EL (cell line): ENCODE data around the gene PSMC6.
A peak's percentile ranks its signal among the peaks of the same experiment; 100 is the strongest.
"Not testable (repeated sequence)": the region's sequence is repeated elsewhere in the genome, so short reads cannot be mapped to it uniquely, and the experiment has no call there.

ENCODE experiments used
- DNase-seq: peaks from one replicate; pipeline ENCODE4 v3.0.0-alpha.2; 2016

PSMC6 gene

DNA sequence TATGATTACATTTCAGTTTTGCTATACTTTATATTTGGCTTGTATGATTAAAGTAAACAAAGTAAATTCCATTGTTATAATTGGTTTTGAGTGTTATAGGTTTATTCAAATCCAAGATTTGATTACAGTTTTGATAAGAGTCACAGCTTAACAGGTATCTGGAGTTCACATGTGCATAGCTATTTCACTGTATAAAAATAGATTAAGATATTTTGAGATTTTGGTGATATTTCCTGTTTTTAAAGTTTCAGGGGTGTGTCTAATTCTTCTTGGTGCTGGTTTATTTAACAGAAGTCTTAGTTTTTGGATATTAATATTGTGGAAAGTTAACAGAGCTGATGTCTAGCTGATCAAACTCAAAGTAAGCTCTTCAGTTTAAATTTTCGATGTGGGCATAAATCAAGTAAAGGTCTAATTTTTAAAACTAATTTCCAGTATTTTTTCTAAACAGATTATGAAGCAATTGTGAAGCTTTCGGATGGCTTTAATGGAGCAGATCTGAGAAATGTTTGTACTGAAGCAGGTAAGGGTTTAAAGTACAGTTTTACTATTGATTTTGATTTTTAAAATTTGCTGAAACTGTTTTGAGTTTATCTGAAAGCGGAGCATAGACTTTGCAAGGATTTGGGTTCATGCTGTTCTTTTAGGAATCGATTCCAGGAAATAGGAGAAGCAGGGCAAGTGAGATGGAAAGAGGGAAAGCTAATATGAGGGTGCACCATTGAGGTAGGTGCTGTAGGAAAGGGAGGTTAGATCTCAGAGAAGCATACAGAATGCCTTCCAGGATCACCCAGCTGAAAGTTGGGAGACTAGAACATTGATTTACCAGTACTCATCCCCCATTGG is 16.7 kb downstream of the PSMC6 start:
- DNase-seq = no peak

- DNase-seq = no peak
These were observed 17.3 kb downstream of the PSMC6 start for GRCh38 chr14:52724360-52724644.

GRCh38 chr14:52727509-52727908 is 20.5 kb downstream of the PSMC6 start:
- DNase-seq = not testable (repeated sequence)

- not testable (repeated sequence) for DNase-seq
These were observed 22.0 kb downstream of the PSMC6 start for GRCh38 chr14:52729035-52729434.

DNA sequence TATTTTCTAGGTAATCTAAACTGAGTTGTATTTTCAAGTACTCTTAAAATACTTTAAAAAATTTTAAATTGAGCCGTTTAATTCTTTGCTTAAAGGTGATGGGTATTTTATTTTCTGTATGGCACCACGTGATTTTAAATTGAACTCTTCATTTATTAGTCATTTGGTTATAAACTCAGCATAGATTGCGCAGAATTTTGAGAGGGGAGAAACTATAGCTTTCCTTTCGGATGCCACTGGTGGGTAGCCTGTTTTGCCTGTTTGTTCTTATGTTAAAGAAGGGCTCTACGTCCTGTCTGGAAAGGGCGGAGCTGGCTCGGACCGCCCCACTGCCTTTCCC is 22.6 kb downstream of the PSMC6 start:
- no peak for DNase-seq

DNA sequence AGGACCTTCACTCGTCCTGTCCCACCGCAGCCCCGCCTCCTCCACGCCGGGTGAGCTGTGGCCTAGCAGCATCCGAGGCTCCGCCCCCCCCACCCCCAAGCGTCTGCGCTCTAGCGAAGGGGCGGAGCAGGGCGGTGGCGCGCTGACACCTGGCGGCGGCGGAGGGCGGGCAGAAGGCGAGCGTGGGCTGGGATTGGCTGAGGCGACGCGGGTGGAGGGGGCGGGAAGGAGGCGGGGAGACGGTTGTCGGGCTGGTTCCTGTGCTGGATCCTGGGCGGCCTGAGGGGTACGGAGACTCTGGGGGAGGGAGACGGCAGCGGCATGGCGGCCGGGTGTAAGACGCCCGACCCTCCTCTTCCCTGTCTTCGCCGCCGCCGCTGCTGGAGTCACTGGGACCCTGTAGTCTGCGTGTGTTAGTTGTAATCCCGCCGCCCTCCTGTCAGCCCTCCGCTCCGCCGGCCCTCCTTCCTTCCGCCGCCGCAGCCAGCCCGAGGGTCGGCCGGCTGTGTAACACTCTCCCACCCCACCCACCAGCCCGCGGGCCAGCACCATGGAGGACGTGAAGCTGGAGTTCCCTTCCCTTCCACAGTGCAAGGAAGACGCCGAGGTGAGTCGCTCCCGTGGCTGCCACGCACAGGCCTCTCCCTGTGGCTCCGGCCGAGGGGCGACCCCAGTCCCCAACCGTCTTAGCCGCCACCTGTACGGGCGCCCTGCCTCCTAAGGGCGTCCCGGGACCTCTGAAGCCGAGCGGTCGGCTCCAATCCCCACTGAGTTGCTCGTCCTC is 23.1 kb downstream of the PSMC6 start, which contains the start of gene STYX:
Gene STYX, plus strand, starts transcription at position 242 of the 784 bp plus-strand sequence. Its CDS starts 309 bp downstream, at position 551.
- peak; percentile 99 for DNase-seq

GRCh38 chr14:52730709-52731111 is 23.7 kb downstream of the PSMC6 start:
- peak; percentile 44 for DNase-seq

- no peak for DNase-seq
These were observed 26.8 kb downstream of the PSMC6 start for GRCh38 chr14:52733824-52734223.

GRCh38 chr14:52735921-52736489 is 29.0 kb downstream of the PSMC6 start:
- DNase-seq = no peak

- no peak for DNase-seq
These were observed 31.4 kb downstream of the PSMC6 start for GRCh38 chr14:52738409-52738808.

DNA sequence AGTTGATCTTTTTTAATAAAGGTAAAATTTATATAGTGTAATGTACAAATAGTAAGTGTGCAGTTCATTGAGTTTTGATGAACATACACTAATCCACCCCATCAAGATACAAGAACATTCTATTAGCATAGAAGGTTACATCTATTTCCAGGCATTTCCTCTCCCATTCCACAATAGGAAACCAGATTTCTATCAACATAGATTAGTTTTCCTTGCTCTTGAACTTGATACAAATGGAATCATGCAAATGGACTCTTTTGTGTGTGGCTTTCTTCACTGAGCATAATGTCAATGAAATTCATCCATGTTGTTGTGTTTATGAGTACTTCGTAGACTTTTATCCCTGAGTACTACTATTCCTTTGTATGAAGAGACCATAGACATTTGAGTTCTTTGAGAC is 33.8 kb downstream of the PSMC6 start:
- DNase-seq = no peak

- no peak for DNase-seq
These were observed 34.9 kb downstream of the PSMC6 start for GRCh38 chr14:52741865-52742264.

DNA sequence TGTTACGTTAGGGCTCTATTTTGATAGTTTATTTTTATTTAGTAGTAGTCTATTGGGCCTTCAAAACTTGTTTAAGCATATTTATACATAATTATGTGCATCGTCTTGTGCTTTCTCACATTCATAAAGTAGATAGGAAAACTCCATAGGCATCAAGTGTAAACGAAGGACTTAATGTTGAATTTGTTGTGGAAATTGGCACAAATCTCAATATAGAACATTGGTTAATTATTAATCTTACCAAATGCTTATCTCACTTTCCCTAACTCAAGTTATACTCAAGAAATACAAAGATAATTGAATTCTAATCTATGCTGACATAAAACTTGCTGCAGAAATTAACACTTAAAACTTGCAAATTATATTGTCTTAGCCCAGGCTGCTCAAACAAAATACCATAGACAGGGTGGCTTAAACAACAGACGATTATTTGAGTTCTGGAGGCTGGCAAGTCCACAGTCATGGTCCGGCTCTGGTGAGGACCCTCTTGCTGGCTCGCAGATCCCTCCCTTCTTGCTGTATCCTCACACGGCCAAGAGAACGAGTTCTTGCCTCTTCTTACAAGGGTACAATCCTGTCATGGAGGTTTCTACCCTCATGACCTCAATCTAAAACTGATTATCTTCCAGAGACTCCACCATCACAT is 41.8 kb downstream of the PSMC6 start:
- no peak for DNase-seq

- DNase-seq = no peak
These were observed 48.8 kb downstream of the PSMC6 start for GRCh38 chr14:52755607-52756316.

- no peak for DNase-seq
These were observed 52.1 kb downstream of the PSMC6 start for GRCh38 chr14:52759145-52759544.

- DNase-seq = not testable (repeated sequence)
These were observed 55.9 kb downstream of the PSMC6 start for GRCh38 chr14:52762923-52763322.

DNA sequence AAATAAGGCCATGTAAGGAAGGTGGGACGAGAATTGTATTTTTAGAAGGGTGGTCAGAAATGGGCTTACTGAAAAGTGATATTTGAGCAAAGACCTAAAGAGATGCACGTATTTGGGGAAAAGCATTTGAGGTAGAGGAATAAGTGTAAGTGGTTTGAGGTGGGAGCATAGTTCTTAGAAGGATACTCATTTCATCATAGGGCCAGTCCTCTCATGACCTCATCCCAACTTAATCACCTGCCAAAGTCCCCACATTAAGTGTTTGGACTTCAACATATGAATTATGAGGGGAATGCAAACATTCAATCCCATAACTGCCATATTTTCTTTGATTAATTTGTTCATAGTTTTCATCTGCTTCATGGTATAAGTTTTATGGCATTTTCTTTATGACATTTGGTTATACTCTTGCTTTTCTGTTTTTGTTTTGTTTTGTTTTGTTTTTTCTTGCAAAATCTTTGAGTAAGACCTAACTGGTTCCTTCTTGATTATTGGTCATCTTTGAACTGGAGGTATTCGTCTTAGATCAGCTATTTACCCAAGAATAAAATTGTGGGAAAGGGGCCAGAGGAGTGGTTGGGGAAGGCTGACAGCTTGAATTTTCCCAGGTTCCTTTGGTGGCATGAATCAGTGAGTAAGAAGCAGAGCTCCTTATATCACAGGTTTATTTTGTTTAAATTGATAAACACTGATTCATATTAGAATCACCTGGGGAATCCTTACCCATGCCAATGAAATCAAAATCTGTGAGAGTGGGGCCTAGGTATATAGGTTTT is 60.2 kb downstream of the PSMC6 start:
- no peak for DNase-seq

- DNase-seq = no peak
These were observed 62.9 kb downstream of the PSMC6 start for GRCh38 chr14:52769887-52770286.

DNA sequence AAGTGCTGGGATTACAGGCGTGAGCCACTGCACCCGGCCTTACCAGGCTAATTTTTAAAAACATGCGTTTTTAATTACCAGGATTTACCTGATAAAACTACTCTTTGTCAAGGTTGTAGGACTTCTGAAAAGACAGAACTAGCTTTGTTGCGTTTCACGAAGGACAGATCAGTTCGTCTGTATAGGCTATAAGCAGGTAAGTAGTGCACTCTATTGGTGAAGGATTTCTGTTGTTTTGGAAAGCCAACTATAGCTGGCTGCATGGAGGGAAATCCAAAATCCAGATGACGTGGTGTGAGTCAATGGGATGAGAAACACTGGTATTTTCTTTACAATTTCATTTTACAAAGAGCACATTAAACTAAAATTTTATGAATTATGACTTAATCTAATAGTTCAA is 69.8 kb downstream of the PSMC6 start:
- DNase-seq = no peak
